B cell (primary cell): ENCODE results near the gene METTL26. TPM values are rescaled to one million over a fixed set of nuclear protein-coding genes. Genes with fewer than 3 reads are reported as not detected.

Source experiments
- ATAC-seq: fragments of 200-7000 bp; cut with Tn5 transposase; one replicate; pipeline ENCODE4 v1.10.0; 2021; ENCODE audit warnings: low read depth, mild to moderate bottlenecking, moderate number of reproducible peaks, moderate library complexity
- CTCF ChIA-PET: fragments of 350-600 bp; sonication (Branson Sonifier 250); formaldehyde crosslinking; loops from one replicate; lab custom pipeline; 2021; ENCODE audit warnings: antibody characterized with exemption, inconsistent platforms; lab: Charles Lee
- POLR2A ChIA-PET: fragments of 350-600 bp; sonication (Branson Sonifier 250); formaldehyde crosslinking; loops from one replicate; lab custom pipeline; 2021; ENCODE audit warnings: antibody characterized with exemption; lab: Charles Lee
- DNase-seq: peaks from one replicate; pipeline ENCODE4 v3.0.0; 2013
- H2AFZ ChIP-seq: 2 replicates; pipeline ENCODE4 v1.6.1; 2012; ENCODE audit warnings: mild to moderate bottlenecking, low read depth, low read length; ENCODE audit not compliant: insufficient read depth, poor library complexity, severe bottlenecking
- H3K27ac ChIP-seq, 2 donors: 1 replicate in 1 of 2; 2 replicates in 1 of 2; pipeline ENCODE4 v1.5.1; 2012 to 2013; ENCODE audit warnings: low read length in 2 of 2, mild to moderate bottlenecking in 2 of 2, moderate library complexity in 1 of 2
- H3K27me3 ChIP-seq, 4 experiments: fragments of 200-600 bp in 1 of 4; sonication (generic) in 1 of 4; replicated peaks in 1 of 4; 1 replicate in 2 of 4; 2 replicates in 2 of 4; pipeline versions ENCODE4 v1.6.1 to v1.7.0; 2013 to 2016; ENCODE audit warnings: low read length in 3 of 4, mild to moderate bottlenecking in 2 of 4, mixed read lengths in 1 of 4, moderate library complexity in 1 of 4; ENCODE audit not compliant: insufficient read depth in 4 of 4, control insufficient read depth in 3 of 4; ENCODE audit errors: control extremely low read depth in 1 of 4
- H3K36me3 ChIP-seq, 2 experiments: replicated peaks in 1 of 2; 1 replicate in 1 of 2; 2 replicates in 1 of 2; pipeline versions ENCODE4 v1.6.1 to v1.7.1; 2013; ENCODE audit warnings: low read length in 1 of 2; ENCODE audit not compliant: insufficient read depth in 2 of 2, control insufficient read depth in 1 of 2; ENCODE audit errors: control extremely low read depth in 1 of 2, extremely low read depth in 1 of 2
- H3K4me1 ChIP-seq, 2 donors: fragments of 200-600 bp in 1 of 2; sonication (generic) in 1 of 2; 1 replicate in 1 of 2; 2 replicates in 1 of 2; pipeline versions ENCODE4 v1.5.1 to v1.6.1; 2013 to 2017; ENCODE audit warnings: low read length in 2 of 2; ENCODE audit not compliant: control insufficient read depth in 2 of 2, insufficient read depth in 2 of 2
- H3K4me2 ChIP-seq: replicated peaks from 2 replicates; pipeline ENCODE3; 2012; ENCODE audit warnings: mild to moderate bottlenecking, low read depth, low read length; ENCODE audit not compliant: poor library complexity, severe bottlenecking
- H3K4me3 ChIP-seq, 5 experiments: fragments of 200-600 bp in 1 of 5; sonication (generic) in 1 of 5; 1 replicate in 3 of 5; 2 replicates in 2 of 5; pipeline versions ENCODE4 v1.5.1 to v1.7.0; 2011 to 2016; ENCODE audit warnings: low read length in 4 of 5, mild to moderate bottlenecking in 4 of 5, low read depth in 2 of 5, control low read depth in 1 of 5, moderate library complexity in 1 of 5; ENCODE audit not compliant: insufficient read depth in 1 of 5; ENCODE audit errors: control extremely low read depth in 1 of 5, extremely low read depth in 1 of 5
- H3K79me2 ChIP-seq: fragments of 200-600 bp; sonication (generic); one replicate; pipeline ENCODE4 v1.6.0; 2016; ENCODE audit warnings: low read length; ENCODE audit not compliant: control insufficient read depth, insufficient read depth
- H3K9ac ChIP-seq: fragments of 200-600 bp; sonication (generic); 2 replicates; pipeline ENCODE4 v1.6.1; 2017; ENCODE audit warnings: mild to moderate bottlenecking, low read length, moderate library complexity
- H3K9me3 ChIP-seq, 3 donors: one replicate each; pipeline versions ENCODE4 v1.6.1 to v1.7.1; 2013; ENCODE audit warnings: low read length in 2 of 3; ENCODE audit not compliant: control insufficient read depth in 2 of 3, insufficient read depth in 1 of 3; ENCODE audit errors: control extremely low read depth in 1 of 3
- H4K20me1 ChIP-seq: 2 replicates; pipeline ENCODE4 v1.6.0; 2012; ENCODE audit warnings: mild to moderate bottlenecking, low read length; ENCODE audit not compliant: insufficient read depth, control insufficient read depth, poor library complexity, severe bottlenecking
- H3K27ac Mint-ChIP-seq: one replicate; pipeline ENCODE4 v1.8.0; 2021; ENCODE audit warnings: mixed read lengths
- H3K27me3 Mint-ChIP-seq: one replicate; pipeline ENCODE4 v1.8.0; 2021; ENCODE audit warnings: mixed read lengths
- H3K4me1 Mint-ChIP-seq: one replicate; pipeline ENCODE4 v1.8.0; 2021; ENCODE audit warnings: mixed read lengths
- H3K4me3 Mint-ChIP-seq: one replicate; pipeline ENCODE4 v1.8.0; 2021; ENCODE audit warnings: mixed read lengths
- H3K9me3 Mint-ChIP-seq: one replicate; pipeline ENCODE4 v1.8.0; 2022; ENCODE audit warnings: mixed read lengths; ENCODE audit not compliant: insufficient read depth
- CTCF ChIP-seq: fragments of 200-600 bp; IDR thresholded peaks from one replicate; pipeline ENCODE4 v1.8.0; 2022; ENCODE audit warnings: antibody characterized with exemption, mild to moderate bottlenecking
- EZH2 ChIP-seq: IDR thresholded peaks from 2 replicates; pipeline ENCODE4 v1.6.1; 2012; ENCODE audit warnings: borderline replicate concordance, low read depth, mild to moderate bottlenecking, moderate library complexity, low read length; ENCODE audit not compliant: insufficient read depth, poor library complexity, severe bottlenecking
- WGBS: methylation state at CpG from one replicate; pipeline ENCODE4 v1.1.5; 2013; ENCODE audit warnings: missing lambda C conversion rate; ENCODE audit not compliant: insufficient coverage; 5-methylcytosine and 5-hydroxymethylcytosine counted together
- intact Hi-C: fragments of 100-400 bp; cut with micrococcal nuclease; formaldehyde crosslinking; loops from one replicate; pipeline ENCODE4 v1.10.0; 2022
- polyA plus RNA-seq: library from polyadenylated mRNA; depleted of rRNA; stranded (reverse); fragments of >200 nt; gene quantifications from 2 replicates; pipeline ENCODE4 v1.2.3, GENCODE V29; 2012
- total RNA-seq, 2 donors: library from RNA; stranded (reverse); fragments of 120-200 nt in 1 of 2; gene quantifications; 1 replicate in 1 of 2; 2 replicates in 1 of 2; pipeline versions ENCODE4 v1.2.3 to v1.2.4, GENCODE V29; 2013 to 2022

METTL26 gene
- total and polyA plus RNA-seq, 2 donors (not counting 1 experiment from before 2014, with no cell fraction given) = 56.6 to 140 TPM

GRCh38 chr16:603933-604332 is 32.2 kb downstream of the METTL26 start:
- Histone ChIP-seq H3K4me3 (no peak overlapping the region), H2AFZ (no peak overlapping the region), H3K4me1 (no peaks in the 10 kb centered on the region), H3K27ac (no peak overlapping the region), H3K4me2 (no peak overlapping the region), H3K27me3 (no peaks in the 10 kb centered on the region), H3K9ac (no peak overlapping the region), H3K9me3 (peaks cover 0 to 26% (median 10%) of the 10 kb centered on the region in 3 donors), H3K36me3 (peaks cover 0 to 10% of the 10 kb centered on the region in 2 experiments), H3K79me2 (peaks cover 80% of the 10 kb centered on the region), H4K20me1 (peaks cover 31% of the 10 kb centered on the region)
- no peaks in the 10 kb centered on the region for H3K9me3 Mint-ChIP-seq
- POLR2A ChIA-PET = interaction anchor here (0.5 kb wide), 1 partner anchor 33 kb away, joined by 4 read pairs; no protein-coding TSS in a partner anchor
- TF ChIP-seq CTCF (no peak), EZH2 (no peak)
- no peak for DNase-seq
- no peaks in the 10 kb centered on the region for H3K27me3 Mint-ChIP-seq
- no CpG with 5 or more reads among the region's 5 CpGs for WGBS
- no peak overlapping the region for H3K4me3 Mint-ChIP-seq
- H3K27ac Mint-ChIP-seq = no peak overlapping the region
- CTCF ChIA-PET = interaction anchor here (0.7 kb wide), 1 partner anchor 17 kb away, joined by 3 read pairs; no protein-coding TSS in a partner anchor
- H3K4me1 Mint-ChIP-seq = peaks cover 4% of the 10 kb centered on the region
- intact Hi-C loops = no loop called here
- no peak for ATAC-seq

- Mint-ChIP-seq H3K27me3 (no peaks in the 10 kb centered on the region), H3K9me3 (no peaks in the 10 kb centered on the region), H3K4me3 (no peak overlapping the region), H3K27ac (no peak overlapping the region), H3K4me1 (peaks cover 2% of the 10 kb centered on the region)
- 20% methylated on average over 2 of the region's 7 CpGs for WGBS
- TF ChIP-seq EZH2 (no peak), CTCF (no peak)
- H3K4me2 ChIP-seq = no peak overlapping the region
- ATAC-seq (no peak), DNase-seq (no peak)
- no peak overlapping the region for H2AFZ ChIP-seq
- H3K4me3 ChIP-seq = no peak overlapping the region
- no peak overlapping the region for H3K9ac ChIP-seq
- ChIA-PET POLR2A (no interaction called here), CTCF (interaction anchor here (1.7 to 1.8 kb wide), 2 partner anchors 9 to 22 kb away, joined by 4 to 5 read pairs; no protein-coding TSS in a partner anchor)
- H3K27me3 ChIP-seq = no peaks in the 10 kb centered on the region
- peaks cover 0 to 13% of the 10 kb centered on the region in 2 experiments for H3K36me3 ChIP-seq
- peaks cover 69% of the 10 kb centered on the region for H3K79me2 ChIP-seq
- H3K27ac ChIP-seq = no peak overlapping the region
- H4K20me1 ChIP-seq = peaks cover 17% of the 10 kb centered on the region
- intact Hi-C loops = no loop called here
- peaks cover 0 to 17% (median 5%) of the 10 kb centered on the region in 3 donors for H3K9me3 ChIP-seq
- H3K4me1 ChIP-seq = no peaks in the 10 kb centered on the region
Observed at GRCh38 chr16:600781-601180, 35.3 kb downstream of the METTL26 start.
